ENCODE data around the gene LECT2.

- no peak for TF ChIP-seq CTCF (IDR thresholded peaks at IDR 0.05; ENCODE audit: low read length)
- no peak for TF ChIP-seq EZH2 (optimal IDR thresholded peaks at IDR 0.05; ENCODE audit: low read depth, low read length)
- TF ChIP-seq EZH2phosphoT487 (IDR thresholded peaks at IDR 0.05; ENCODE audit: low read length) = no peak
Observed at GRCh38 chr5:135986891-135987401, 32.2 kb upstream of the LECT2 start.

Data from MM.1S (cell line).